LNCaP clone FGC (cell line): ENCODE measurements around the gene SERTAD2.
A peak's percentile ranks its signal among the peaks of the same experiment; 100 is the strongest.

Experiments used
- DNase-seq: peaks from one replicate; pipeline ENCODE4 v3.0.0-alpha.2; 2011; ENCODE audit warnings: low read depth
- H3K4me3 ChIP-seq: 2 replicates; pipeline ENCODE4 v1.5.1; 2011; ENCODE audit warnings: mild to moderate bottlenecking, low read depth, low read length, control low read depth
- TF ChIP-seq, protein P1 (sequence below): IDR thresholded peaks from 2 replicates; pipeline ENCODE4 v1.5.1; 2012; ENCODE audit warnings: mild to moderate bottlenecking; ENCODE audit not compliant: control insufficient read depth, insufficient read depth; ENCODE audit errors: extremely low read depth

SERTAD2 gene

GRCh38 chr2:64601785-64602391 is 51.8 kb downstream of the SERTAD2 start:
- DNase-seq = no peak
- no peak overlapping the region for H3K4me3 ChIP-seq
- TF ChIP-seq, protein P1, sequence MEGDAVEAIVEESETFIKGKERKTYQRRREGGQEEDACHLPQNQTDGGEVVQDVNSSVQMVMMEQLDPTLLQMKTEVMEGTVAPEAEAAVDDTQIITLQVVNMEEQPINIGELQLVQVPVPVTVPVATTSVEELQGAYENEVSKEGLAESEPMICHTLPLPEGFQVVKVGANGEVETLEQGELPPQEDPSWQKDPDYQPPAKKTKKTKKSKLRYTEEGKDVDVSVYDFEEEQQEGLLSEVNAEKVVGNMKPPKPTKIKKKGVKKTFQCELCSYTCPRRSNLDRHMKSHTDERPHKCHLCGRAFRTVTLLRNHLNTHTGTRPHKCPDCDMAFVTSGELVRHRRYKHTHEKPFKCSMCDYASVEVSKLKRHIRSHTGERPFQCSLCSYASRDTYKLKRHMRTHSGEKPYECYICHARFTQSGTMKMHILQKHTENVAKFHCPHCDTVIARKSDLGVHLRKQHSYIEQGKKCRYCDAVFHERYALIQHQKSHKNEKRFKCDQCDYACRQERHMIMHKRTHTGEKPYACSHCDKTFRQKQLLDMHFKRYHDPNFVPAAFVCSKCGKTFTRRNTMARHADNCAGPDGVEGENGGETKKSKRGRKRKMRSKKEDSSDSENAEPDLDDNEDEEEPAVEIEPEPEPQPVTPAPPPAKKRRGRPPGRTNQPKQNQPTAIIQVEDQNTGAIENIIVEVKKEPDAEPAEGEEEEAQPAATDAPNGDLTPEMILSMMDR = no peak

GRCh38 chr2:64601034-64601754 is 52.5 kb downstream of the SERTAD2 start:
- DNase-seq = no peak
- TF ChIP-seq, protein P1 = no peak
- no peak overlapping the region for H3K4me3 ChIP-seq

DNA sequence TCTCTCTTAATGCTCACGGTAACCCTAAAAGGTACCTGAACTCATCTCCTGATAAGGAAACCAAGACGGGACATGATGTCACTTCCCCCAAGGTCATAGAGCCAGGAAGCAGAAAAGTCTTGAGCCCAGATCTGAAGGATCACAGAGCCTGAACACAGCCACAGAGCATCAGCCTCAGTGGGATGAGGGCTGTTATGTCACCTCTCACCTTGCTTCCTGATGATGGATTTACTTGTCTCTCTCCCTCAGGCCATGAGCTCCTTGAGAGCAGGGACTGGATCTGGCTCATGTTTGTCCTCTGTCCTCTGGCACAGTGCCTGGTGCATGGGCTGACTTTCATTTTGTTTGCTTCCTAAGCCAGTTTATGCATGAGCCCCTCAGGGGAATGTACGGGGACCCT is 54.2 kb downstream of the SERTAD2 start:
- TF ChIP-seq, protein P1 = no peak
- no peak overlapping the region for H3K4me3 ChIP-seq
- DNase-seq = no peak

DNA sequence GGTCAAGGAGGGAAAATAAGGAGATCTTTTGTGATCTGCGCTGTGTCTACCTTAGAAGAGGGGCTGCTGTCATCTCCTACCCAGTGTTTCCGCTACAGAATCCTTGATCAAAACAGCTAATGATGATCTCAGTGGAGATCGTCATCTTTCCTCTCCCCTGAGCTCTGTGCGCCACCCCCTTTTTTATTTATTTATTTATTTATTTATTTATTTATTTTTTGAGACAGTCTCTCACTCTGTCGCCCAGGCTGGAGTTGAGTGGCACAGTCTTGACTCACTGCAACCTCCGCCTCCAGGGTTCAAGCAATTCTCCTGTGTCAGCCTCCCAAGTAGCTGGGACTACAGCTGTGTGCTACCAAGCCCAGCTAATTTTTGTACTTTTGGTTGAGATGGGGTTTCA is 55.5 kb downstream of the SERTAD2 start:
- no peak overlapping the region for H3K4me3 ChIP-seq
- TF ChIP-seq, protein P1 = no peak
- no peak for DNase-seq

DNA sequence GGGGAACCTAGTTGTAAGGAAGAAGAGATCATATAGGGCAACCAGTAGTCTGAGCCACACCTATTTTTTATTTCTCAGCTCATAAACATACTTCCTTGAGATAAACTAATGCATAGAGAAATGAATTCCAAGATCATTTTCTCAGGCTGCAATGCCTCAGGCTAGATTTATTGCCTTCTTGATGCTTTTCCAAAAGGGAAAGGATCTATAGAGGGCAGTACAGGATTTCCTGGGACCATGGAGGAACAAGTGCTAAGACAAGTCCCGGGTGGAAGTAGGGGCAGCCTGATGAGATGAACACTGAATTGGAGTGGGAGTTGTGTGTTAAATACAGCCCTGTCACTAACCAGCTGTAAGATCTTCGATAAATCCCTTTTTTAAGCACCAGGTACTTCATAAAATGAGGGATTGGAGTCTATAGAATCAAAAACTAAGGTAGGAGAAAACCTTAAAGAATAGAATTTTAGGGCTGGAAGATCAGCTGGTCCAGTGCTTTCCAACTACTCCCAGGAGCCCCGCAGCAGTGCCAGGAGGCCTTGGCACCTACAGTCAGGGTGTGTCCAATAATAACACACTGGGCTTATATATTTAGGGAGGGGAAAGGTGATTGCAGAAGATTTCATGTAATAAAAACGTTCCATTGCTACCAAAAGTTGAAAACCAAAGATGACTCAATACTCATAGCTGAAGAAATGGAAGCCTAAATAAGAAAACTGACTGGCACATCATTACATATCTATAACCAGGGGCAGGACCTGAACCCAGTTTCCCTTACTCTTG is 58.1 kb downstream of the SERTAD2 start:
- no peak overlapping the region for H3K4me3 ChIP-seq
- TF ChIP-seq, protein P1 = peak; percentile 39
- DNase-seq = no peak

DNA sequence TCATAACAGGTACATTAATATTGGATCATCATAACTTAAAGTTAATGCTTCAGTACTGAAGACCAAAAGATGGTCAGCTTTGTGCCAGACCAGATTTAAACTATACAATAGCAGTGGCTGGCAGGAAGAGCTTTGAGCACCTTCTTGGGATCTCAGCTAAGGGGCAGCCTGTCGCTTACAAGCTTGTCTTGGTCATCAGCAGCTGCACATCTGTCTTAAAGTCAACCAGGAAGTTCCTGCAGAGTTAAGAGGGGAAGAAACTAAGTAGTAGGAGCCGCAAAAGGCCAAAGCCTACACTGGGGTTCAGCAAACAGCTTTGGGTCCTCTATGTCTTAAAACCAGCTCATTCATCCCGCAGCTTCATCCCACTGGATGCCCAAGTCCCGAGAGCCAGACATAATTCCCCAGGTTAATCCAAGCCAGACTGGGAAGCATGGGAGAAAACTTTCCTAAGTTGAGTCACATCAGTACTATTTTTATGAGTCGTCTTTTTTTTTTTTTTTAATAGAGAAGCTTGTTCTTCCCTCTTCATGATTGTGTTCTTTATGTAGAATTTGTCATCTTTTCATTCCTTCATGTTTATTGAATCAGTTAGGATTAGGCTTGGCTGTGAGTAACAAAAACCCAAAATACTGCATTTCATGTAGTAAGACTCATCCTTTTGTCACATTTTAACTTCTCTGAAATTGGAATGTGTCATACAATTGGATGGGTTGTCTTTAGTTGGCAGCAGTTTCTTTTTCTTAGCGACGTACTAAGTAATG is 59.3 kb downstream of the SERTAD2 start:
- no peak for DNase-seq
- TF ChIP-seq, protein P1 = no peak
- H3K4me3 ChIP-seq = no peak overlapping the region
